Measurements from ENCODE around the gene PHF13.

DNA sequence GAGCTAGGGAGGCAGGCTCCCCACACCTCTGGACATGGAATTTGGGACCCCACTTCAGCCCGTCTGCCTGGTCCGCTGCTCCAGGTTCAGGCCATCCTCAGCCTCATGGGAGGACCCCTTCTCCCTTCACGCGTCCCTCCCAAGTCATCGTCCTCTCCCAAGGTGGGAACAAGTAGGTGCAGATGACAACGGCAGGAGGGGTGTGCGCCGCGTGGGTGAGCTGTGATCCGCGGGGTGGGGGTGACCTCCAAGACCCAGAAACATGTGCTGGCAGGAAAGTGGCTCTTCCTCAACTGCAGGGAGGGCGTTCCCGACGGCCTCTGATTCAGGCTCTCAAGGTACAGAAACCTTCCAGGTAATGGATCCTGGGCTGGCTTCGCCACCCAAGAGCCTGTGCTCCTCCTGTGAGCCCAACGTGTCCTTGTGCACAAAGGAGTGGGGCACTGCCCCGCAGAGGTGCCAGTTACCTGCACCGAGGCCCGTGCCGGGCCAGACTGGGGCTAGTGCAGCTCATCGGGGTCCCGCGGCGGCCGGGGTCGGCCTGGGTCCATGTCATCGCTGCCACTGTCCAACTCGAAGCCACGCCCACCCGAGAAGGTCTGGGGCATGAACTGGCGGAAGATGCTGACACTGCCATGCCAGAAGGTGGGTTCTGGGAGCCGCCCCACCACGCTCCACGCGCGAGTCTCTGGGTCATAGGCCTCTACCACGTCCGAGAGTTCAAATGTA is 20.5 kb upstream of the PHF13 start:
- TF ChIP-seq CTCF (IDR thresholded peaks at IDR 0.05; ENCODE audit: low read depth, low read length, missing input control) (no peak), REST (IDR thresholded peaks at IDR 0.05) (no peak), SP1 (IDR thresholded peaks at IDR 0.05) (no peak), YY1 (IDR thresholded peaks at IDR 0.05) (no peak), NR2F2 (IDR thresholded peaks at IDR 0.05) (no peak), RXRA (IDR thresholded peaks at IDR 0.05) (no peak), GABPA (IDR thresholded peaks at IDR 0.05 in 1 of 2, conservative IDR thresholded peaks at IDR 0.05 in 1 of 2) (no peak), TAF1 (conservative IDR thresholded peaks at IDR 0.05) (no peak), MAX (IDR thresholded peaks at IDR 0.05) (no peak), ATF3 (IDR thresholded peaks at IDR 0.05) (no peak), RAD21 (IDR thresholded peaks at IDR 0.05) (no peak), EGR1 (IDR thresholded peaks at IDR 0.05; ENCODE audit: low read depth in 2 of 2) (no peak)
- TF ChIP-seq, protein P1, sequence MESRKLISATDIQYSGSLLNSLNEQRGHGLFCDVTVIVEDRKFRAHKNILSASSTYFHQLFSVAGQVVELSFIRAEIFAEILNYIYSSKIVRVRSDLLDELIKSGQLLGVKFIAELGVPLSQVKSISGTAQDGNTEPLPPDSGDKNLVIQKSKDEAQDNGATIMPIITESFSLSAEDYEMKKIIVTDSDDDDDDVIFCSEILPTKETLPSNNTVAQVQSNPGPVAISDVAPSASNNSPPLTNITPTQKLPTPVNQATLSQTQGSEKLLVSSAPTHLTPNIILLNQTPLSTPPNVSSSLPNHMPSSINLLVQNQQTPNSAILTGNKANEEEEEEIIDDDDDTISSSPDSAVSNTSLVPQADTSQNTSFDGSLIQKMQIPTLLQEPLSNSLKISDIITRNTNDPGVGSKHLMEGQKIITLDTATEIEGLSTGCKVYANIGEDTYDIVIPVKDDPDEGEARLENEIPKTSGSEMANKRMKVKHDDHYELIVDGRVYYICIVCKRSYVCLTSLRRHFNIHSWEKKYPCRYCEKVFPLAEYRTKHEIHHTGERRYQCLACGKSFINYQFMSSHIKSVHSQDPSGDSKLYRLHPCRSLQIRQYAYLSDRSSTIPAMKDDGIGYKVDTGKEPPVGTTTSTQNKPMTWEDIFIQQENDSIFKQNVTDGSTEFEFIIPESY (IDR thresholded peaks at IDR 0.05), result no peak

Data from liver (tissue), 3 donors.